ENCODE measurements around the gene CEMIP.

CEMIP gene

DNA sequence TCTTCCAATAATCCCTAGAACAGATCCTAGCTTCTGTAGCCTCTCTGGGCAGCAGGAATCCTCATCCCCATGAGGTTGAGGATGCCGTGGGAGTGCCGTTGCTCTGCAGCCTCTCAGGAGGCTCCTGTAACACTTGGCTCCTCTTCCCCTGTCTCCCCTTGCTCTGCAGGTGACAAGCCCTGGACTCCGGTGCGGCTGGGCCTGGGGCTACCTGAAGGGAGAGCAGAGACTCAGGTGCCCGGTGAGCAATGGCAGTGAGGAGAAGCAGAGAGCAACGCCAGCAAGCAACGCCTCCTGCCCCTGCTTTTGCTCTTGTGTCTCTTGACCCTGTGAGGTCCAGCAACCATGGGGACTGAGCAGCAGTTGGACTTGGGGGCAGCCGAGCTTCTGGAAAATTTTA is 91.2 kb downstream of the CEMIP start:
- no peak for TF ChIP-seq CTCF (IDR thresholded peaks at IDR 0.05; ENCODE audit: low read depth, low read length)
- H3K4me3 ChIP-seq (ENCODE audit: low read depth, low read length) = no peak overlapping the region
- in situ Hi-C loops (cut with HindIII; ENCODE audit: low sequenced_read_pairs) = no loop called here
- DNase-seq (ENCODE audit: low read depth, low spot score) = no peak

DNA sequence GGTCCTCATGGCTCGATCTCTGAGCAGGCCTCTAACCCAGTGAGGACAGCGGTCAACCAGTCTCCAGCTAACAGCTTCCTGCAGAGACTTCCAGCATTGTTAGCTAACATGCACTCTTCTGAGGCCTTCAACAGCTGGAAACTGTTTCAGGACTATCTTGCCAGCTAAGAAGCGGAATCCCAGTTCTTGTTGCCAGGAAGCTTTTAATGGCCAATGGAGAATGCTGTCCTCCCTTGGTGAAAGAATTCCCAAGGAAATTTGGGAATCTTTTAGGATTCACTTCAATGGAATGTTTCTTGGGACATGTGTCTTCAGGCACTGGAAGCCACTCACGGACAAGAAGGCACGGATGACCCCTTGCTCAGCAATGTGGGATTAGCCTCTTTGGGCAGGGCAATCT is 91.7 kb downstream of the CEMIP start:
- DNase-seq (ENCODE audit: low read depth, low spot score) = no peak
- no peak overlapping the region for H3K4me3 ChIP-seq (ENCODE audit: low read depth, low read length)
- no peak for TF ChIP-seq CTCF (IDR thresholded peaks at IDR 0.05; ENCODE audit: low read depth, low read length)
- in situ Hi-C loops (cut with HindIII; ENCODE audit: low sequenced_read_pairs) = no loop called here

DNA sequence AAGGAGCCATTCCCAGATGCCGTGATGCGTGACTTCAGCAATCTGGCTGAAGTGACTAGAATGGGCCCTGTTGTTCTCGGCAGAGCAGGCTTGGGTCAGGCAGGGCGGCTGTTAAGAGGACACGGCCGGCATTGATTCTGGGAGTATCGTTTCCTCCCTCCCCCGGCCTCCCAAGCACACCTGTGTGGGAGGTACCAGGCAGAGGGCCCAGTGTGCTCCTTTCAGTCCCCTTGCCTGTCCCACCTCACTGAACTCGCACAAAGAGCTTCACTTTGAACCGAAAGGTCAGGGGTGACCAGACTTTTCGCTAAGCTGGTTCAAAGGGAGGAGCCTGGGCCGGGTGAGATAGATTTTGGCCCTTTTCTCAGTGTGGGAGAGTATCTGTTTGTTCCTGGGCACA is 92.7 kb downstream of the CEMIP start:
- DNase-seq (ENCODE audit: low read depth, low spot score) = no peak
- in situ Hi-C loops (cut with HindIII; ENCODE audit: low sequenced_read_pairs) = no loop called here
- TF ChIP-seq CTCF (IDR thresholded peaks at IDR 0.05; ENCODE audit: low read depth, low read length) = no peak
- no peak overlapping the region for H3K4me3 ChIP-seq (ENCODE audit: low read depth, low read length)

- no peak for DNase-seq (ENCODE audit: low read depth, low spot score)
- no peak overlapping the region for H3K4me3 ChIP-seq (ENCODE audit: low read depth, low read length)
- no peak for TF ChIP-seq CTCF (IDR thresholded peaks at IDR 0.05; ENCODE audit: low read depth, low read length)
- in situ Hi-C loops (cut with HindIII; ENCODE audit: low sequenced_read_pairs) = no loop called here
Observed at GRCh38 chr15:80873366-80873952, 94.3 kb downstream of the CEMIP start.

DNA sequence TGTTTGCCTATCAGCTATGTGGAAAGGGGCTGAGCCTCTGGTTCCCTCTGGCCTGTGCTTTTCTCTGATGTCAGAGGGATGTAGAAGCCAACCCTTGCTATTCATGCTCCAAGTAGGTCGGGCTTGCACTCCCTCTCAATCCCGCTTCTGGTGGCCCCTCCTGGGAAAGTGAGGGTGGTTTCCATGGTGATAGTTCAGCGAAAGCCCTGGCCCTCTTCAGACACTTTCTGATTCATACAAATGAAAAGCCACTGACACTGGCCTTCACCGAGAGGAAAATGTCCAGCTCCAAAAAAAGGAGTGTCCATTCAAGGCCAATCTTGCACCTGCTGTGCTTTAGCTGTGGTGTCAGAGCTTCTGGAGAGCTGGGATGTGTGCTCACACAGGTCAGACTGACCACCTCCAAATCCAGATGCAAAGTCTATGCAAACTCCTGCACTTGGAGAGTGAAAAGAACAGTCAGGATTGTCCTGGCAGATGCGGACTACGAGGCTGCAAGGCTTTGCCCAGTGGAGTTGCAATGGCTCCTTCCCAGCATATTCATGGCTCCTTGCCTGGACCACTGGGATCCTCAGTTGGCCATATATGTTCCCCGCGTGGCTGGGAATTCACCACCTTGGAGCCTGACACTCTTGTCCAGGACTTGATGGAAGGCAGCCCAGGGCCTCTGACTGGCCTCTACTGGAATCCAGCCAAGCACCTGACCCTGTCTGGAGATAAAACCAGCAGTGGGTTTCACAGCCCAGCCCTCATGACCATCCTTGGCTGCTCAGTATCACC is 96.6 kb downstream of the CEMIP start:
- in situ Hi-C loops (cut with HindIII; ENCODE audit: low sequenced_read_pairs) = no loop called here
- no peak overlapping the region for H3K4me3 ChIP-seq (ENCODE audit: low read depth, low read length)
- TF ChIP-seq CTCF (IDR thresholded peaks at IDR 0.05; ENCODE audit: low read depth, low read length) = no peak
- no peak for DNase-seq (ENCODE audit: low read depth, low spot score)

DNA sequence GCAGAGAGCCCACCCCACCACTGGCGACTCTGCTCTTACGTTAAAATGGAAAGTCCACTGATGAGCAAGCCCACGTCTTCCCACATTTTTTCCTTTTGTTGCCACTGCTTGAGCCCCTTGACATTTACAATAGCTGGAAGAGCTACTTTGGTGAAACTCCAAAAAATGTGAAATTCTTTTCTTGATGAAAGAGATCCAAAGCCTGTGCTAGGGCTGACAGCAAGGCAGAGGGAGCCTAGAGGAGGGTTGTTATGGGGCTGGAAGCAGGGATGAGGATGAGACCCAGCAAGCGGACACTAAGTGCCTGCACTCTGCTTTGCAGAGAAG is 97.1 kb downstream of the CEMIP start:
- no peak overlapping the region for H3K4me3 ChIP-seq (ENCODE audit: low read depth, low read length)
- in situ Hi-C loops (cut with HindIII; ENCODE audit: low sequenced_read_pairs) = no loop called here
- no peak for TF ChIP-seq CTCF (IDR thresholded peaks at IDR 0.05; ENCODE audit: low read depth, low read length)
- no peak for DNase-seq (ENCODE audit: low read depth, low spot score)

All from astrocyte of the spinal cord (primary cell).